Daoy (cell line): ENCODE measurements around the gene APC. TPM values are rescaled to one million over a fixed set of nuclear protein-coding genes. Genes with fewer than 3 reads are reported as not detected.
"Not testable (repeated sequence)": the region's sequence is repeated elsewhere in the genome, so short reads cannot be mapped to it uniquely, and the experiment has no call there.

Experiments
- DNase-seq: peaks from one replicate; pipeline ENCODE4 v3.0.0-alpha.2; 2015; ENCODE audit warnings: low read depth
- total RNA-seq: library from RNA; depleted of rRNA; stranded (reverse); fragments of >200 nt; shearing (Covaris generic); gene quantifications from 2 replicates; pipeline ENCODE4 v1.2.3, GENCODE V29; 2014

The APC gene
- total RNA-seq, 1 experiment from 2014 or later = 24.2 TPM

GRCh38 chr5:112854651-112855050 lies 117.0 kb downstream of the APC start:
- DNase-seq = no peak

DNA sequence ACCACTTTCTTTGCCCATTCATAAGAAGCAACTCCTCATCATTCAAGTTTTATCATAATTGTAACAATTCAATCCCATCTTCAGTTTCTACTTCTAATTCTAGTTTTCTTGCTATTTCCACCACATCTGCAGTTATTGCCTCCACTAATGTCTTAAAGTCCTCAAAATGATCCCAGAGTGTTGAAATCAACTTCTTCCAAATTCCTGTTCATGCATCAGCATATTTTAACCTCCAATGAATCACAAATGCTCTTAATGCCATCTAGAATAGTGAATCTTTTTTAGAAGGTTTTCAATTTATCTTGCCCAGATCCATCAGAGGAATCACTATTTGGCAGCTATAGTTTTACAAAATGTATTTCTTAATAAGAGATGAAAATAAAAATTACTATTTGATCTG lies 120.2 kb downstream of the APC start:
- no peak for DNase-seq

DNA sequence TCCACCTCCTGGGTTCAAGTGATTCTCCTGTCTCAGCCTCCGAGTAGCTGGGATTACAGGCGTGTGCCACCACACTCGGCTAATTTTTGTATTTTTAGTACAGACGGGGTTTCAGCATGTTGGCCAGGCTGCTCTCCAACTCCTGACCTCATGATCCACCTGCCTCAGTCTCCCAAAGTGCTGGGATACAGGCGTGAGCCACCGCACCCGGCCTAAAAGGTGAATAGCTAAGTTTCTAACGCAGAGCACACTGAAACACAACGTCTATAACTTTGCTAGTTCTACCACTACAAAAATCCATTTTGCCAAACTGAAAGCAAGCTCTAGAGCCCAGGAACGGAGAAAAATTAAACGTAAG lies 122.9 kb downstream of the APC start:
- DNase-seq = not testable (repeated sequence)

DNA sequence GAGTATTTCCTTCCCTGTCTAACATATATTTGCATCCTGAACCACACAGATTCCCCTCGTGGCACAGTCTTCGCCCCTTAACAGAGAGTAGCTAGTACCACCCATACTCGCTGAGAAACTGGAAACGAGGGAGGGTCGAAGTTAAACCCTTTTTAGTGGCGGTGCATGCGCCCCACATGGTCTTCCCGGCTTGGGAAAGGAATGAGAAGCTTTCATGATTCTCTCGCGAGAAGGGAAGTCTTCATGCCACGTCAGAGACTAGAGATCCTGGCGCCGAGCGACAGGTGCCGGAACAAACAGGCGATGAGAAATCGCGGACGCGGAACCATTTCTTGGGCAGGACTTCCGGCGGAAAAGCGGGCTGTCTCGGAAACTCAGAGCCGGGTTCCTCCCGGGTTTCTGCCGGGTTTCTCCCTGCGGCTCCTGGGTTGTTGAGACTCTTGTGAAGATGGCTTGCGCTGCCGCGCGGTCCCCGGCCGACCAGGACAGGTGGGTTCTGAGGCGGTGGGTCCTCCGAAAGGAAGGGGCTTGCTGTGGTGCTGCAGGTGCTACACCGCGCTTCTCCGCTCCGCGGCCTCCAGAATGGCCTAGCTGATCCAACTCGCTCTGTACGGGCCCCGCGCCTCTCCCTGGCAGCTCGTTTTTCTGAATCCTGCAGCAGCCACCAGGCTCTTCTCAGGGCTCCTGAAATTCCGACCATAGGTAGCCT lies 123.4 kb downstream of the APC start, which contains the start of gene SRP19:
SRP19 (plus strand) TSS at position 359 of the 709 bp plus-strand sequence; CDS start at position 449, 90 bp downstream.
- DNase-seq = peak; percentile 98

DNA sequence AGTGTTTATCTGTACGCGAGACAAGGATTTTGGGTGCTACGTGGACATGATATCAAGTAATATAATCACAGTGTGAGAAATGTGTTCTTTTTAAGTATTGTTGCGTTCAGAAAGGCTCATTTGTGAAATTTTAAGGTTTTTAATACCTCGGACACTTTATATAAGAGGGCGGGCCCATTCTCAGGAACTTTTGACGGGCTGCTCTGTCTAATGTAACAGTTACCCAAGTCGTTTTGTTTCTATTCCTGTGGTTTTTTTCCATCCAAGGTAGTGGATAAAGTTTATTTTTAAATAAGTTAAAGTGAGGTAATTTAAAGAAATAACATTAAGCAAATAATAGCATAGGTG lies 123.9 kb downstream of the APC start:
- DNase-seq = no peak

DNA sequence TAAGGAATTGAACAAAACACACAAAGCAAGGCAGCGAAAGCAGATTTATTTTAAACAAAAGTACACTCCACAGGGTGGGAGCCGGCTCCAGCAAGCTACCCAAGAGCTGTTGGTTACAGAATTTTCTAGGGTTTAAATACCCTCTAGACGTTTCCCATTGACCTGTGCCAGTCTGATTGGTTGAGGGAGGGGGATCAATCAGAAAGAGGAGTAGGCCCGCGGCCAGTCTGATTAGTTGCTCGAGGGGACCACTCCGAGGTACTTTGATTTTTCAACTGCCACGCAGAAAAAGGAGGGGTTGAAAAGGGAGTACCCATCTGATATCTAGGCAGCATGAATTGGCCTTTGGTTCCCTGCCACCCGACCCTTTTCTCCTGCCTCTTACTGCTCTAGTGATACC lies 124.4 kb downstream of the APC start:
- peak; percentile 5 for DNase-seq

- no peak for DNase-seq
These were observed 125.9 kb downstream of the APC start for GRCh38 chr5:112863549-112863948.

GRCh38 chr5:112865128-112865527 lies 127.4 kb downstream of the APC start:
- no peak for DNase-seq

DNA sequence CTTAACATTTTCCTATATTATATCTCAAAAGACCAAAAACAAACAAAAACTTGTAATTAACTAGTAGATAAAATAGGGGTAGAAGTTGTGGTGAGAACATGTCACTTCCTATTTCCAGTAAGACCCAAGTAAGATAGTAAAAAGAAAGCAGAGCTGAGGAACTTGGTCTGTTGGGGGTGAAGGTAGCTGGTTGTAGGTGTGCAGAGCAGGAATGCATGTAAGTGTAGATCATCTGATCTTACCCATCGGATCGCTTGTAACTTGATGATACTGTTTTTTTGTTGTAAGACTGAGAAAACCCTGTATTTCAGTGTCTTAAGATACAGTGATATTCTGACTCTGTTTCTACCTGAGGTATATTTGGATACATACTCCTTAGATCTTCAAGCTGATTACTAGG lies 129.1 kb downstream of the APC start:
- DNase-seq = no peak

DNA sequence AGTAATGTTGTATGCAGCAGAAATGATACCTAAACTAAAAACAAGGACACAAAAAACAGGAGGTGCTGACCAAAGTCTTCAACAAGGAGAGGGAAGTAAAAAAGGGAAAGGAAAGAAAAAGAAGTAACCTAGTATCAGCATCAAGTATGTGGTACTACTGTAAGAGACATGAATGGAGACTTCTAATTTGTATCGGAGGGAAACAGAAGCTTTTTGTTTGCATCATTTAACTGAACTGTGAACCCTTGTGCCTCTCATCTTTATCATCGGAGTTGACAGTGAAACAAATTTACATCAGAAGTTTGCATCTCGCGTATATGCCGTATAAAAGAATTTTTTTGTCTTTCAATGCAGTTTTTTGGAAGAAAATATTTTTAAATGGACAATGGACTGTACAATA lies 129.7 kb downstream of the APC start:
- DNase-seq = no peak

DNA sequence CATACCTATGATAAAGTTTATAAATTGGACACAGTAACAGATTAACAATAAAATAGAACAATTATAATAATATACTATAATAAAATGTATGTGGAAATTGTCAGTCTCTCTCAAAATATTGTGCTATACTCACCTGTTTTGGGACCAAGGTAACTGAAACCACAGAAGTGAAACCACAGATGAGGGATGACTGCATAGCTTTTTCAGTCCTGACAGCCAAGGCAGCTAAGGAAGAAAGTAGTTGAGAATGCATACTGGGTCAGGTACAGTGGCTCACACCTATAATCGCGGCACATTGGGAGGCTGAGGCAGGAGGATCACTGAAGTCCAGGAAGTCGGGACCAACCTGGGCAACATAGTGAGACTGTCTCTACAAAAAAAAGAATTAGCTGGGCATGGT lies 132.3 kb downstream of the APC start:
- no peak for DNase-seq

DNA sequence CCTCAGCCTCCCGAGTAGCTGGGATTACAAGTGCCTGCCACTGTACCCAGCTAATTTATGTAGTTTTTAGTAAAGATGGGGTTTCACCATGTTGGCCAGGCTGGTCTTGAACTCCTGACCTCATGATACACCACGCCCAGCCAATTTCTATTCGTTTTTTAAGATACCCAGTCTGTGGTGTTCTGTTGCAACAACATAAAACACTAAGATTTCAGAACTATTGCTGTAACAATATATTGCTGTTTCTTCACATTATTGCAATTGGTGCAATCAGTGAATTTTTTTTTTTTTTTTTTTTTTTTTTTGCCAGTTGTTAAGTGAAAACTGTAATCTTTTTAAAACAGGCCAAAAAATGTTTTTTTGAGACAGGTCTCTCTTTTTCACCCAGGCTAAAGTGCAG lies 133.3 kb downstream of the APC start:
- no peak for DNase-seq

GRCh38 chr5:112876362-112876761 lies 138.7 kb downstream of the APC start:
- no peak for DNase-seq

DNA sequence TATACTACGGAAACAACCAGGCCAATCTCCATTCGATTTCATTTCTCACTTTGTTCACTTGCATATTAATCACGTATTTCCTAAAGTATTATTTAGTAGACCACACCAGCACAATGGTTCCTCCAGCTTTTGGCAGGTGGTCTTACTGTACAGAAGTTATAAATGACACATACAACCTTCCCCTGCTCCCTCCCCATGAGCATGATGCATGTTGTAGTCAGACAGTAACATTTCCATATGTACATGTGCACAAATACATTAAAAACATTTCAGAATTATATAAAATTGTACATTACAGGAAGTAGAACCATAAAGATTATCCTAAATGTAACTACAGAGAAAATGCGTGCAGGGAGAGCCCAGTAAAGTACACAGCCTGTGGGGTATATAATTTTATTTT lies 140.4 kb downstream of the APC start:
- no peak for DNase-seq

GRCh38 chr5:112878760-112879159 lies 141.1 kb downstream of the APC start:
- DNase-seq = peak; percentile 23

DNA sequence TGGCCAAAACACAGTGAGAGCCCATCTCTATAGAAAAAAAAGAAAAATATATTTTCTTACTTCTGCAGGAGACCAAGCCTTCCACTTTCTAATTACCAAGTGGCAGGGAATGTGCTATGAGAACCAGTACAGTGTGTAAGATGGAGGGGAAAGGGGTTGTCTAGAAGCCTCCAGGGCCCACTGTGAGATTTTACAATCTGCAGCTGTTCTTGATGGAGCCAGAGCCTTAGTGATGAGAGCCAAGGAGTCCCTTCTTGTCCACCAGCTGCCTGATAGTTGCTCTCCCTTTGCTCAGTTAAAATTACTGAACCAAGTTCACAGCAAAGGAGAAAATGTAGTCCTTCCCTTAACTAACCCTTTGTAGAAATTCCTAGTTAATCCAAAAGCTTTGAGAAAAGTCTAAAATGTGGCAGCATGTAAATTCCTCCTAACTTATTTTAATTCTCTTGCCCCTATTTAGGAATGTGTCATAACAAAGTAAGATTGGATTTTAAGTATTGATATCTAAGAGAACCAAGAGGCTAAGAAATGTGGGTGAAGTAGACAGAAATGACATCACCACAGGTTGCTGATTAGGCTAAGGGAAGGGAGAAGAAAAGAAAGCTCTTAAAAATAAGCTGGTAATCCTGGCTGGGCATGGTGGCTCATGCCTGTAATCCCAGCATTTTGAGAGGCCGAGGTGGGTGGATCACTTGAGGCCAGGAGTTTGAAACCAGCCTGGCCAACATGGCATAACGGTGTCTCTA lies 142.7 kb downstream of the APC start:
- DNase-seq = no peak

DNA sequence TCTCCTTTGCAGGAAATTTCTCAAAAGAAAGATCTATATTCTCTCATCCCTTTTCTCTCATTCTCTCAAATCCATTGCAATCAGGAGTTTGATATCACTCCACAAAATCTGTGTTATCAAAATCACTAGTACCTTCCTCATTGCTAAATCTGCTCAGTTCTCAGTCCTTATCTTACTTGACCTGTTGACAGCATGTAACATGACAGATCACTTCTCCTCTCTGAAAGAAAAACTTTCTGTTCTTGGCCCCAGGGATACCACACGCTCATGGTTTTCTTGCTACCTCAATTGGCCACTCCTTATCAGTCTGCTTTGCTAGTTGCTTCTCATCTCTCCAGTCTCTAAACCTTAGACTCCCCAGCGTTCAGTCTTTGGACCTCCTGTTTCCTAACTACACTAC lies 145.5 kb downstream of the APC start:
- no peak for DNase-seq

GRCh38 chr5:112885001-112885400 lies 147.3 kb downstream of the APC start:
- DNase-seq = no peak

DNA sequence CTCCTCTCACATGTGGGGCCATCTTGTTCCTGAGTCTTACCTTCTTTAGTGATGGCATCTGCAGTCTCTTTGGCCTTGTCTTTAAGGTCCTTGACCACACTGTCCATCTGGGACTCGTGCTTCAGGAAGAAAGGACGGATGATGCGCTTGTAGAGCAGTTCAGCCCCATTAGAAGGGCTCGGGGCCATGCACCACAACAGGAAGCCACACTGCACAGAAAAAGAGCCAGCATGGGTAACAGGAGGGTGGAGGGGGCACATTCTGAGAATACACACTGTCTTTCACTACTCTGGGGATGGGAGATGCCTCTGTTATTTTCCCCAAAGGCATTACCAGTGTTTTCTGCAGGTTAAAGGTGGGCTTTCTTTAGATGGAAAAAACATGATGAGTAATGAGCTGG lies 149.3 kb downstream of the APC start:
- no peak for DNase-seq

GRCh38 chr5:112892066-112892465 lies 154.4 kb downstream of the APC start:
- DNase-seq = not testable (repeated sequence)

DNA sequence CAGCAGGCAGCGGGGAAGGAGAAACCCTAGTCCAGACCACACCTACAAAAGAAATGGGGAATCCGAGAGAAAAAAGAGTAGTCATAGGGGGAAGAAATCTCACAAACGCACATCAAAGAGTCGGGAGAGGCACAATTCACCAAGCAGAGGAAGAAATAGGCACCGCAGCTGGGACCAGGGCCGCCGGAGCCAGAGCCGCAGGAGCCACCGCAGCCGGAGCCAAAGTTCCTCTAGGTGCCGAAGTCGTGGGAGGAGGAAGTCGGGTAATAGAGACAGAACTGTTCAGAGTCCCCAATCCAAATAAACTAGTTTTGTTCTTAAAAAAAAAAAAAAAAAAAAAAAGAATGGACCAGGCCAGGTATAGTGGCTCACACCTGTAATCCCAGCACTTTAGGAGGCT lies 155.1 kb downstream of the APC start:
- no peak for DNase-seq

DNA sequence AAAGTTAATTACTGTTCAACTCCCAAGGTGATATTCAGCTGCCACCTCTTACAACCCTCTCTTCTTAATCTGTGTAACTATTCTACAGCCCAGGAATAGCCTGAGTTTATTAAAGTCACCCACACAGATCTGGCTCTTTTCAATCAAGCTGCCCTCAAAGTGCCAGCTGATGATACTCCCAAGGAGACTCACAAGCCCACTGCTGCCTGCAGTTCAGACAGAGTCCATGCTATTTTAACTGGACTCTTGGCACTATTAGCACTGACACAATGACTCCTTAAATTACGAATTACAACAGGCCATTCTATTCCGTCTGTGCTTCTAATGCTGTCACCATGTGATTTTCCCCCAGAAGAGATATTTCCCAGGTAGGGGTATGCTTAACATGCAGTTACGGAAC lies 158.0 kb downstream of the APC start:
- no peak for DNase-seq
